GM21576 (cell line): Measurements from ENCODE around the gene MMP17.

Source experiments
- ATAC-seq: cut with Tn5 transposase; IDR thresholded peaks from one replicate; pipeline ENCODE4 v1.9.1; 2021; ENCODE audit warnings: mild to moderate bottlenecking, moderate library complexity; ENCODE audit not compliant: unreplicated experiment

MMP17 gene

GRCh38 chr12:131847456-131847855 is 19.3 kb downstream of the MMP17 start:
- no peak for ATAC-seq

DNA sequence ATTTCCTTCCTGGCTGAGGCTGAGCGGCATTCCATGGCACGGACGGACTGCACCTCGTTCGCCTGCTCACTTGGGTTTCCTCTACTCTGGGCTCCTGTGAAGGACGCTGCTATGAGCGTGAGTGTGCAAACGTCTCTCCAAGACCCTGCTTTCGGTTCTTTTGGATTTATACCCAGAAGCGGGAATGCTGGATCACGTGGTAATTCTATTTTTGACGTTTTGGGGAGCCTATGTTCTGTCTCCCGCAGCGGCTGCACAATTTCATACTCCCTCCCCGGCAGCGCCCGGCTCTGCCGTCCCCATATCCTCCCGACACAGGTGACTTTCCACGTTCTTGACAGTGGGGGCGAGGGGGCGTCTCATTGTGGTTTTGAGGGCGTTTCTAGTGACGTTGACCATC is 20.6 kb downstream of the MMP17 start:
- ATAC-seq, result no peak

DNA sequence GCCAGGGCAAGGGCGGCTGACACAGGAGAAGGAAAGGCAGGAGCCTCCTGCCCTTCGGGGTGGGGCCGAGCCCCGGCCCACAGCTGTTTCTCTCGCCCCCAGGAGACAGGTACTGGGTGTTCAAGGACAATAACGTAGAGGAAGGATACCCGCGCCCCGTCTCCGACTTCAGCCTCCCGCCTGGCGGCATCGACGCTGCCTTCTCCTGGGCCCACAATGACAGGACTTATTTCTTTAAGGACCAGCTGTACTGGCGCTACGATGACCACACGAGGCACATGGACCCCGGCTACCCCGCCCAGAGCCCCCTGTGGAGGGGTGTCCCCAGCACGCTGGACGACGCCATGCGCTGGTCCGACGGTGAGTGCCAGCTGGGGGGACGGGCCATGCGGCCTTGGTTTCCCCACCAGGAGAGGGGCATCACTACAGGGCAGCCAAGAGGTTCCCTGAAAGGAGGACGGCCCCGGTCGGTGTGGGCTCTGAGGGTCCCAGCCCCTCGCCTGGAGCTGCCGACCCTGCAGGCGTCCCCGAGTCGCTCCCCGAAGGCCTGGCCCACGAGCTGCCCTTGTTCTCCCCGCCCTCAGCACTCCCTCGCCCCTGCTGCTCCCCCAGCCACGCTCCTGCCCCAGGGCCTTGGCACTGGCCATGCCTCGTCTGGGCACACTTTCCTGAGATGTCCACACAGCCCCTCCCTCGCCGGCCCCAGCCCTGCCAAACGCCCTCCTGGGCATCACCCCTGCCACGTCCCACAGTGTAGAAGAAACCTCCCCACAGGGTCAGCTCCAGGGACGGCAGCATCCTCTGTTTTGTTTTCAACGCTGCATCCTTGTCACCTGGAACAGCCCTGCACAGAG is 21.7 kb downstream of the MMP17 start:
- no peak for ATAC-seq

- ATAC-seq, result no peak
These were observed 22.8 kb downstream of the MMP17 start for GRCh38 chr12:131850856-131851559.

DNA sequence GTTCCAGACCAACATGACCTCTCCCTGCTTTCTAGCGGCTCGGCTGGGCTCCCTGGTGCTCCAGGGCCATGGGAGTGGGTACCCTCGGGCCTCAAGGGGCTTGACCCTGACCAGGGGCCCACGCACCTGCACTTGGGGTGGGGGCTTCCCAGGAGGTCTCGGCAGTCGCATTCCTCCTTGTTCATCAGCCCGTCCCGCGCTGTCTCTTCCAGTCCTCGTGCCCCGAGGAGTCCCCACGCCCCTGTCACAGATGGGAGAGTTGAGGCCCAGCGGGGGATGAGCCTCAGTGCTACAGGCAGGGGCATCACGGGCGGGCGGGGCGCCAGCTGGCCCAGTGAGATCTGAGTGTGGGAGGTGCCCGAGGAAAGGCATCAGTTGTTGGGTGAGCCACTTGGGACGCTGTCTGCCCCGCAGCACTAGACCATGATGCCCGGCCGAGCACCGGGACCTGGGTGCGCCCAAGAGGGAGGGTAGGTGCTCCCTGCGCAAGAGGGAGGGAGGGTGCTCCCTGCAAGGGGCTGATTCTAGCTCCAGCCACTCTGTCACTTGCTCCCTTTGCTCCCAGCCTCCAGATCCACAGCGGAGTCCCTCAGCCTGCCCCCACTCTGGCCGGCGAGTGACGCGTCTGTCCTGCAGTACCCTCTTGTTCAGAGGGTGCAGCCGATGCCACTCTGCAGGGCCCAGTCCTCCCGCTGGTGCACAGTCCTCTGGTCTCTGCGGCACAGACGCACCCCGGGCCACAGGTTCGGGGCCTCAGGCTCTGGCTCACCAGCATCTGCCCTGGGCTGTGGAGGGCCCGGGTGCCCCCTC is 23.8 kb downstream of the MMP17 start:
- ATAC-seq, result no peak

GRCh38 chr12:131852551-131853299 is 24.5 kb downstream of the MMP17 start:
- no peak for ATAC-seq

- no peak for ATAC-seq
These were observed 25.9 kb downstream of the MMP17 start for GRCh38 chr12:131853832-131854797.

DNA sequence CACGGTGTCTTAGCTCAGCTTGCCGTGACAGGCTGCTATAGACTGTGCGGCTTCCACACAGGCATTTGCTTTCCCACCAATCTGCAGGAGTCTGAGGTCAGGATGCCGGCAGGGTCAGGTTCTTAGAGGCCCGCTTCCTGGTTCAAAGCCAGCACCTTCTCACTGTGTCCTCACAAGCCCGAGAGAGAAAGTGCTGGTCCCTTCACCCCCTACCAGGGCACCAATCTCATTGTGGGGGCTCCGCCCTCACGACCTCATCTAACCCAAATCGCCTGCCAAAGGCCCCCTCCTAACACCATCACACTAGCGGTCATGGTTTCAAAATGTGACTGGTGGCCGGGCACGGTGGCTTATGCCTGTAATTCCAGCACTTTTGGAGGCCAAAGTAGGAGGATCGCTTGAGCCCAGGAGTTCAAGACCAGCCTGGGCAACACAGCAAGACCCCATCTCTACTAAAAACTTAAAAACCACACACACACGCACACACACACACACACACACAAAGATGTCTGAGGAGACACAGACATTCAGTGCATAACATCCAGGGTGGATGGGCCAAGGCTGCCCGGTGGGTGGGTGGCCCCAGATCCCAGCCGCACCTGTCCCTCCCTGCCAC is 26.8 kb downstream of the MMP17 start:
- no peak for ATAC-seq

- no peak for ATAC-seq
These were observed 27.4 kb downstream of the MMP17 start for GRCh38 chr12:131855521-131856142.

DNA sequence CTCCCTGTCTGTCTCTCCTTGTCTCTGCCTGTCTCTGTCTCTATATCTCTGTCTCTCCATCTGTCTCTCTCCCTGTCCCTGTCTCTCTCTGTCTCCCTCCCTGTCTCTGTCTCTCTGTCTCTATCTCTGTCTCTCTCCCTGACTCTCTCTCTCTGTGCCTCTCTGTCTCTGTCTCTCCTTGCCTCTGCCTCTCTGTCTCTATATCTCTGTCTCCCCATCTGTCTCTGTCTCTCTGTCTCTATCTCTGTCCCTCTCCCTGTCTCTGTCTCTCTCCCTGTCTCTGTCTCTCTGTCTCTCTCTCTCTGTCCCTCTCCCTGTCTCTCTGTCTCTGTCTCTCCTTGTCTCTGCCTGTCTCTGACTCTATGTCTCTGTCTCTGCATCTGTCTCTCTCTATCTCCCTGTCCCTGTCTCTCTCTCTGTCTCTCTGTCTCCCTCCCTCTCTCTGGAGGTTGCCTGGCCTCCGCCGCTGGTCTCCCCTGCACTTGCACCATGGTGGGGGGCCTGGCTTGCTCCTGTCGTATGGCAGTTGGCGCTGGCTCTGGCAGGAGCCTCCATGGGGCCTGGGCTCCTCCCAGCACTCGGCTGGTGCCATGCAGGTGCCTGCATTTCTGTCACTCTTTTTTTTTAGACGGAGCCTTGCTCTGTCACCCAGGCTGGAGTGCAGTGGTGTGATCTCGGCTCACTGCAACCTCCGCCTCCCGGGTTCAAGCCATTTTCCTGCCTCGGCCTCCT is 28.3 kb downstream of the MMP17 start:
- no peak for ATAC-seq

- no peak for ATAC-seq
These were observed 30.0 kb downstream of the MMP17 start for GRCh38 chr12:131857908-131858850.

DNA sequence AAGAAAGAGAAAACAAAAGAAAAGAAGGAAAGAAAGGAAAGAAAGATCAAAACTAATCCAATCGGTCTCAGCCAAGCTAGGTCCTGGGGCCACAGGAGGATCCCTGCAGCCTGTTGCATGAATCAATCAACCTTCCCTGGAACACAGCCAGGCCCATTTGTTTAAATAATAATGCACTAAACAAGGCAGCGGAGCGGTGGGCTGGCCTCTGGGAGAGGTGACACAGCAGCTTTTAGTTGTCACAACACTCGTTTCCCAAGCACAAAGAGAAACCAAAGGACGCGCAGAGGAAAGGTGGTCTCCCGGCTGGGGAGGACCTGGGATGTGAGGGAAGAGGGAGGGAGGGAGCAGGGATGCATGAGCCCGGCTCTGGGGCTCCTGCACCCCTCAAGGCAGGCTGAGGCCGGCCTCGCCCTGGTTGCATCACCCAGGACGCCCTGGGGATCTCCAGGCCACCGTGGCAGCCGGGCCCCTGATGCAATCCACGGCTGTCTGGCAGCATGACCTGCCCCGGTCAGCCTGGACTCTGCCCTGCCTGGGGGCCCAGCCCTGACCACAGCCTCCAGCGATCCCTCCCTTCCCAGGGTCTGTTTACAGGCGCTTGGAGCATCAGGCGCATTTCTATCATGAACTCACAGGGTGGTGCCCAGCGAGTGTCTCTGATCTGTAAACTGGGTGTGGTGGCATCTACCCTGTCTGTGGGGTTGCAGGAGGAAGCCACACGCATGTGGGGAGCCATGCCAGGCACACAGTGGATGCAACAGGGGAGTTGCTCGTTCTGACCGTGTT is 32.5 kb downstream of the MMP17 start:
- no peak for ATAC-seq

DNA sequence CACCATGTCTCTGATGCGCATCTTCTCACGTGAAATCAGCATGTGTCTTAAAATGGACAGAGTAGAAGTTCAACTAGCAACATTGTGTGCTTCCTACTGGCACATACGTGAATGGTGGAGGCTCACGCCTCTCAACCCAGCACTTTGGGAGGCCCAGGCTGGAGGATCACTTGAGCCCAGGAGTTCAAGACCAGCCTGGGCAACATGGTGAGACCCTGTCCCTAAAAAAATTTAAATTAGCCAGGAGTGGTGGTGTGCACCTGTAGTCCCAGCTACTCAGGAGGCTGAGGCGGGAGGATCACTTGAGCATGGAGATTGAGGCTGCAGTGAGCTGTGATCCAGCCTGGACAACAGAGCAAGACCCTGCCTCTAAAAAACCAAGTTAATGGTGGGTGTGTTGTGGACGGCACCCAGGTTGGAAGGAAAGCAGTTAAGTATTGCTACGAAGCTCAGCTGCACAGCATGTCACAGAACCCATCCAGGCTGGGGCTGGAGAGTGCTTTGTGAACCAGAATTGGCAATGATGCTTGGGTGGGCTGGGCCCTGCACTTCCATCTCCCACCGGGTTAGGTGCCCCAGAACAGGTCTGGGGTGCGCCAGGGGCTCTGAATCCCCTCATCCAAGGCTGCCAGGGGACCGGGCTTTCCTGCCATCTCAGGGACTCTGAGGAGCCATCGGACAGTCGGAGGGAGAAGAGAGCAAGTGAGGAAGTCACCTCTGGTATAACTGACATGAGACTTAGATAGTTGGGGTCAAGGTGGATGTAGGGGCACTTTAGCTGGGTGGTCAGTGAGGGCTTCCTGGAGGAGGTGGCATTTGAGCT is 33.3 kb downstream of the MMP17 start:
- no peak for ATAC-seq

GRCh38 chr12:131862084-131862441 is 33.9 kb downstream of the MMP17 start:
- ATAC-seq, result no peak

- ATAC-seq, result no peak
These were observed 34.4 kb downstream of the MMP17 start for GRCh38 chr12:131862600-131862993.
